Sigmoid colon (tissue), 7 donors: Measurements from ENCODE around the gene ZNF512B. TPM values are rescaled to one million over a fixed set of nuclear protein-coding genes. Genes with fewer than 3 reads are reported as not detected.
"Not testable (repeated sequence)": the region's sequence is repeated elsewhere in the genome, so short reads cannot be mapped to it uniquely, and the experiment has no call there.

Source experiments
- DNase-seq: peaks from one replicate; pipeline ENCODE4 v3.0.0-alpha.2; 2019
- H3K27ac ChIP-seq, 4 donors: fragments of 200-600 bp; sonication (generic); one replicate each; pipeline ENCODE4 v1.5.1; 2016 to 2019; ENCODE audit warnings: mild to moderate bottlenecking in 1 of 4
- H3K27me3 ChIP-seq, 3 donors: fragments of 200-600 bp; sonication (generic); one replicate each; pipeline ENCODE4 v1.5.1; 2019; ENCODE audit warnings: mild to moderate bottlenecking in 1 of 3
- H3K36me3 ChIP-seq, 4 donors: fragments of 200-600 bp; sonication (generic); one replicate each; pipeline ENCODE4 v1.5.1; 2016 to 2019
- H3K4me1 ChIP-seq, 4 donors: fragments of 200-600 bp; sonication (generic); one replicate each; pipeline ENCODE4 v1.5.1; 2017 to 2019
- H3K4me3 ChIP-seq, 4 donors: fragments of 200-600 bp; sonication (generic); one replicate each; pipeline ENCODE4 v1.5.1; 2017 to 2019; ENCODE audit warnings: mild to moderate bottlenecking in 2 of 4, moderate library complexity in 1 of 4
- H3K9me3 ChIP-seq, 4 donors: fragments of 200-600 bp in 3 of 4; sonication (generic) in 3 of 4; one replicate each; pipeline versions ENCODE4 v1.5.1 to v1.6.1; 2013 to 2019
- CTCF ChIP-seq, 4 experiments: fragments of 450-650 bp in 3 of 4; fragments of 200-600 bp in 1 of 4; IDR thresholded peaks; one replicate each; pipeline ENCODE4 v1.5.1; 2016 to 2019; ENCODE audit warnings: antibody characterized with exemption in 4 of 4, mild to moderate bottlenecking in 3 of 4, moderate library complexity in 2 of 4
- EP300 ChIP-seq, 4 donors: sonication (generic); formaldehyde crosslinking; IDR thresholded peaks; one replicate each; pipeline ENCODE4 v1.6.1; 2017; ENCODE audit warnings: antibody characterized with exemption in 4 of 4
- POLR2A ChIP-seq, 2 donors: fragments of 450-650 bp; IDR thresholded peaks; one replicate each; pipeline ENCODE4 v1.6.1; 2016; ENCODE audit warnings: antibody characterized with exemption in 2 of 2, mild to moderate bottlenecking in 2 of 2, moderate library complexity in 2 of 2
- POLR2AphosphoS5 ChIP-seq, 4 donors: sonication (generic); formaldehyde crosslinking; IDR thresholded peaks; one replicate each; pipeline ENCODE4 v1.6.1; 2017; ENCODE audit warnings: antibody characterized with exemption in 4 of 4
- WGBS, 2 donors: extraction: QIAGEN DNeasy Blood & Tissue Kit; methylation state at CpG; one replicate each; pipeline ENCODE4 v1.1.7; 2013; 5-methylcytosine and 5-hydroxymethylcytosine counted together
- intact Hi-C: fragments of 100-400 bp; cut with DNase I; formaldehyde crosslinking; loops from one replicate; pipeline ENCODE4 v1.15.1; 2023
- polyA plus RNA-seq, 3 donors: library from polyadenylated mRNA; stranded (reverse); fragments of 200-250 nt; gene quantifications; one replicate each; pipeline ENCODE4 v1.2.3, GENCODE V29; 2013
- total RNA-seq, 4 donors: library from RNA; depleted of rRNA; stranded (reverse); fragments of >200 nt; gene quantifications; one replicate each; pipeline ENCODE4 v1.1.0, GENCODE V29; 2016
- donor health status: healthy with polysubstance abuse.
- donor health status: Bipolar disorder and iron deficiency.
- donor health status: healthy.

ZNF512B gene
- total and polyA plus RNA-seq, 7 donors, result 0.23 to 10.8 (median 5.5) TPM

DNA sequence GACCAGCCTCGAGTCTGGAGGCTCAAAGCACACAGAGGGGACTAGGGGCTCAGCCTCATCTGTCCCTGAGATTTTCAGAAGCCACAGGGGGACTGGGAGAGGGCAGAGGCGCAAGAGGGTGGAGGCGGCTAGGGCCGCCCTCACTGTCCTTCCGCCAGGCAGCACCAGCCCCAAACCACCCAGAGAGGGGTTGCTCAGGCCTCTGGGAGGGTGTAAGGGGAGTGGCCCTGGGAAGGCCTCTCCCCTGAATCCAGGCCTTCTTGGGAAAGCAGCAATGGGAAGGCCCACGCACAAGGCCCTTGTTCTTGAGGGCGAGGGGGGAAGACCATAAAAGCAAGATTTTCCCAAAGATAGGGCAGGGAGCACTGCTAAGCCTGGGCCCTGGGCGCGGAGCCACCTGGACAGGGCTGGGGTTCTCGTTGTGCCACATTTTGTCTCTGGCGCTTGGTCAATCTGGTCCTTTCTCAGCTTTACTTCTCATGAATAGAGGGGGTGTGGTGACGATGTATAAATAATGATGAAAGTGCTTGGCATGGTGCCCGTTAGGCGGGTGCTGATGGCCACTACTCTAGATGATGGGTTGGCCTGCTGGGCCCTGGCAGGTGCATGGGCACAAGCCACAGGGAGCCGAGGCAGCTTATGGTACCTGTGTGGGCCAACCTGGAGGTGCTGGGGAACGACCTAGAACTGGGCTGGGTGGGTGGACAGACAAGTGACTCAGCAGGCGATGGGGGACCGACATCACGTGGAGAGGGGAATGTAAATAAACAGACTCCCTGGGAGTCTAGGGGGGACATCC is 4.9 kb upstream of the ZNF512B start:
- TF ChIP-seq POLR2AphosphoS5 (IDR thresholded peaks at IDR 0.05), result no peak
- TF ChIP-seq POLR2A (IDR thresholded peaks at IDR 0.05), result no peak
- TF ChIP-seq CTCF (IDR thresholded peaks at IDR 0.05), result no peak
- TF ChIP-seq EP300 (IDR thresholded peaks at IDR 0.05), result no peak
- DNase-seq, result peak; percentile 69
- intact Hi-C loops, result loop anchor here (2.0 to 10.0 kb wide), 5 partner anchors 197 to 760 kb away; partner anchors contain the start of genes PPDPF, RTEL1, STMN3 and YTHDF1
- H3K27ac ChIP-seq, result no peak overlapping the region
- no peak overlapping the region for H3K4me3 ChIP-seq
- 63 to 78% methylated on average over 19 of the region's 19 CpGs for WGBS, 2 donors
- H3K4me1 ChIP-seq, result peaks cover 0 to 29% (median 26%) of the 10 kb centered on the region in 4 donors
- no peaks in the 10 kb centered on the region for H3K9me3 ChIP-seq
- H3K36me3 ChIP-seq, result no peaks in the 10 kb centered on the region
- H3K27me3 ChIP-seq, result peaks cover 0 to 12% (median 7%) of the 10 kb centered on the region in 3 donors

- peak overlapping the region in 3 of 4 donors; percentile 33 to 46 (median 45) for H3K4me3 ChIP-seq
- peaks cover 0 to 12% (median 3%) of the 10 kb centered on the region in 3 donors for H3K27me3 ChIP-seq
- peak overlapping the region; percentile 59 to 66 (median 62) for H3K27ac ChIP-seq
- peak; percentile 93 for DNase-seq
- H3K9me3 ChIP-seq, result no peaks in the 10 kb centered on the region
- TF ChIP-seq CTCF (IDR thresholded peaks at IDR 0.05) (peak; percentile 91 to 98 (median 94)), EP300 (IDR thresholded peaks at IDR 0.05) (no peak), POLR2AphosphoS5 (IDR thresholded peaks at IDR 0.05) (peak in 1 of 4 donors; percentile 15)
- H3K36me3 ChIP-seq, result no peaks in the 10 kb centered on the region
- WGBS, 2 donors, result 14 to 19% methylated on average over 37 of the region's 37 CpGs
- peaks cover 0 to 27% (median 23%) of the 10 kb centered on the region in 4 donors for H3K4me1 ChIP-seq
- intact Hi-C loops, result loop anchor here (1.0 to 10.0 kb wide), 6 partner anchors 65 to 759 kb away; partner anchors contain the start of genes PPDPF, RTEL1, STMN3 and YTHDF1
These were observed 4.1 kb upstream of the ZNF512B start for GRCh38 chr20:63973636-63974401.

DNA sequence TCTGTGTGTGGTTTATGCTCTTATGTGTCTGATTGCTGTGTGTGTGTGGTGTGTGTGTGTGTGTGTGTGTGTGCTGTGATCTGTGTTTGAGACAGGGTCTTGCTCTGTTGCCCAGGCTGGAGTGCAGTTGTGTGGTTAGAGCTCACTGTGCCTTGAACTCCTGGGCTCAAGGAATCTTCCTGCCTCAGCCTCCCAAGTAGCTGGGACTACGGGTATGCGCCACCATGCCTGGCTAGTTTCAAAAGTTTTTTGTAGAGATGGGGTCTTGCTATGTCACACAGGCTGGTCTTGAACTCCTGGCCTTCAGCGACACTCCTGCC is 3.4 kb upstream of the ZNF512B start:
- intact Hi-C loops, result loop anchor here (1.0 to 10.0 kb wide), 5 partner anchors 64 to 758 kb away; partner anchors contain the start of genes PPDPF, RTEL1, STMN3 and YTHDF1
- H3K4me1 ChIP-seq, result peaks cover 0 to 27% (median 24%) of the 10 kb centered on the region in 4 donors
- no peak for DNase-seq
- no peaks in the 10 kb centered on the region for H3K36me3 ChIP-seq
- 95% methylated on average over 3 of the region's 3 CpGs for WGBS, 2 donors
- peak overlapping the region in 2 of 4 donors; percentile 60 to 66 for H3K27ac ChIP-seq
- TF ChIP-seq CTCF (IDR thresholded peaks at IDR 0.05), result no peak
- no peak for TF ChIP-seq POLR2AphosphoS5 (IDR thresholded peaks at IDR 0.05)
- TF ChIP-seq POLR2A (IDR thresholded peaks at IDR 0.05), result no peak
- TF ChIP-seq EP300 (IDR thresholded peaks at IDR 0.05), result no peak
- peaks cover 0 to 6% (median 0%) of the 10 kb centered on the region in 3 donors for H3K27me3 ChIP-seq
- H3K9me3 ChIP-seq, result no peaks in the 10 kb centered on the region
- no peak overlapping the region for H3K4me3 ChIP-seq

- DNase-seq, result peak; percentile 71
These were observed 2.8 kb upstream of the ZNF512B start for GRCh38 chr20:63972312-63973159.

GRCh38 chr20:63971960-63972311 is 2.2 kb upstream of the ZNF512B start:
- peak overlapping the region in 1 of 4 donors; percentile 29 for H3K27ac ChIP-seq
- not testable (repeated sequence) for H3K4me3 ChIP-seq, H3K27me3 ChIP-seq, DNase-seq, H3K9me3 ChIP-seq, H3K36me3 ChIP-seq
- 79 to 86% methylated on average over 10 of the region's 10 CpGs for WGBS, 2 donors
- intact Hi-C loops, result loop anchor here (5.0 to 10.0 kb wide), 4 partner anchors 195 to 757 kb away; partner anchors contain the start of genes PPDPF, RTEL1, STMN3 and YTHDF1
- H3K4me1 ChIP-seq, result peaks cover 0 to 28% (median 24%) of the 10 kb centered on the region in 4 donors

More at GRCh38 chr20:63972312-63973159, 2.8 kb upstream of the ZNF512B start:
- H3K9me3 ChIP-seq, result no peaks in the 10 kb centered on the region
- H3K4me3 ChIP-seq, result no peak overlapping the region
- peaks cover 0 to under 1% (median 0%) of the 10 kb centered on the region in 4 donors for H3K36me3 ChIP-seq
- TF ChIP-seq POLR2A (IDR thresholded peaks at IDR 0.05), result no peak
- TF ChIP-seq CTCF (IDR thresholded peaks at IDR 0.05), result no peak
- TF ChIP-seq POLR2AphosphoS5 (IDR thresholded peaks at IDR 0.05), result no peak
- no peak for TF ChIP-seq EP300 (IDR thresholded peaks at IDR 0.05)
- peaks cover 0 to 28% (median 24%) of the 10 kb centered on the region in 4 donors for H3K4me1 ChIP-seq
- no peaks in the 10 kb centered on the region for H3K27me3 ChIP-seq
- peak overlapping the region in 1 of 4 donors; percentile 29 for H3K27ac ChIP-seq
- 77 to 81% methylated on average over 18 of the region's 18 CpGs for WGBS, 2 donors
- intact Hi-C loops, result loop anchor here (1.0 to 10.0 kb wide), 5 partner anchors 63 to 758 kb away; partner anchors contain the start of genes PPDPF, RTEL1, STMN3 and YTHDF1
